Measurements from ENCODE around the gene TRIM38.

TRIM38 gene

GRCh38 chr6:26028746-26029569, 66.4 kb downstream of the TRIM38 start:
- DNase-seq: no peak

DNA sequence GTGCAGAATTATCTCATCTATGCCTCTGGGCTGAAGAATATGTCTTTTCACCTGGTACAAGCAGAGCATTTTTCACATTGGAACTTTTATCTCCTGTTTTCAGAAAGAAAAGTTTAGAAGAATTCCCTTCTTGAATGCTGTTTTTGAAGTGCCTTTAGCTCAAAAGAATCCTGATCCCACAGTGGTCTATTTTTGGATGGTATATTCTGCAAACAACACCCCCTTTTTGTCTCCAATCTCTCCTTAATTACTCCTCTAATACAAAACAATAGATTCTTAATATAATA, 66.9 kb downstream of the TRIM38 start:
- DNase-seq: no peak

DNA sequence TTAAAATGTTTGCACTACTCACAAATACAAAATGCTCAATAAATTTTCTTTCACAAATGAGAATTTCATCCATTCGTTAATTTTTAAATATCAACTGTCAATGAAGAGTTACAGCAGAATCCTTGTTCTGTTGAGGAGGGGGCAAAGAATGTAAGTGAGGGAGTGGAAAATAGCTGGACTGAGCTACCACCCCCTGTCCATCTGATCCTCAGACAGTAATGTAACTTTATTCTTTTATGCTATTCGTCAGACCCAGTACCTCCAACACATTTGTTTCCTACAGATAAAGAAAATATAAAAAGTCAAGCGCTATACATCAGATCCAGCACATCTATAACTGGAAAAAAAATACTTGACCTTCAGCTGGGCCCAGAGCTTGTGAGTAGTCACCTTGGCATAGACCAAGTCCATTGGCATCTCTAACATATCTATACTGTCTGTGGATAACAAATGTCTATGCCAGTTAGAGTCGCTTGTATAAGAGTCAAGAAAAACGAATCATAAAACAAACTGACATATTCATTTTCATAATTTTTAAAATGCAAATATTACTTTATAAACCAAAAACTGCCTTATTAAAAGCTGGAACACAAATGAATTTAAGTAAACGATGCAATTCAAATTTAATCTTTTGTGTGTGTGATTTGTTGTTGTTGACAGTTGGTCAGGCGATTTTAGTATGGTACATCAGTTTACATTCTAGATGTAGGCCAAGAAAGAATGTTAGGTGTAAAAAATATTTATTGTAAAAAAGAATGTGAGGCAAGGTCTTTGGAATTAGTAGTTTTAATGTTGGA, 67.5 kb downstream of the TRIM38 start:
- DNase-seq: no peak

- DNase-seq: no peak
These were observed 68.1 kb downstream of the TRIM38 start for GRCh38 chr6:26030716-26031115.

GRCh38 chr6:26031151-26031594, 68.6 kb downstream of the TRIM38 start:
- DNase-seq: no peak

GRCh38 chr6:26031595-26032339, 69.2 kb downstream of the TRIM38 start:
- peak; percentile 86 for DNase-seq

- peak; percentile 8 for DNase-seq
These were observed 69.9 kb downstream of the TRIM38 start for GRCh38 chr6:26032340-26033084.

- DNase-seq: peak; percentile 38
These were observed 70.7 kb downstream of the TRIM38 start for GRCh38 chr6:26033085-26033940.

DNA sequence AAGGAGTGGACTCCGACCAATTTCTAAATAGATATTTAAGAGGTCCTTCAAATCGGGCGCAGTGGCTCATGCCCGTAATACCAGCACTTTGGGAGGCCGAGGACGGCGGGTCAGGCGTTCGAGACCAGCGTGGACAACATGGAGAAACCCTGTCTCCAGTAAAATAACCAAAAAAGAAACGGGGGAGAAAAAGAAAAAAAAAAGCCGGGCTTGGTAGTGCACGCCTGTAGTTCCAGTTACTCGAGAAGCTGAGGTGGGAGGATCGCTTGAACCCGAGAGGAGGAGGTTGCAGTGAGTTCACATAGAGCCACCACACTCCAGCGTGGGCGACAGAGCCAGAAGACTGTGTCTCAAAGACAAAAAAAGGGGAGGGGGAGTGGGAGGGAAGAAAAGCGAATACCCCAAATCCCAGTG, 71.3 kb downstream of the TRIM38 start:
- DNase-seq: no peak

- DNase-seq: no peak
These were observed 72.3 kb downstream of the TRIM38 start for GRCh38 chr6:26034905-26035304.
